HG02642 (cell line): ENCODE data around the gene CTSH.

Experiments used
- ATAC-seq: cut with Tn5 transposase; IDR thresholded peaks from one replicate; pipeline ENCODE4 v1.9.1; 2021; ENCODE audit warnings: mild to moderate bottlenecking; ENCODE audit not compliant: unreplicated experiment, poor library complexity

The CTSH gene

GRCh38 chr15:78978601-78979179, 33.8 kb upstream of the CTSH start:
- no peak for ATAC-seq

GRCh38 chr15:78977591-78978347, 32.9 kb upstream of the CTSH start:
- peak; percentile 22 for ATAC-seq

GRCh38 chr15:78977091-78977571, 32.3 kb upstream of the CTSH start:
- ATAC-seq, result peak; percentile 62

GRCh38 chr15:78976691-78977090, 31.8 kb upstream of the CTSH start:
- ATAC-seq, result peak; percentile 20

GRCh38 chr15:78974272-78974918, 29.5 kb upstream of the CTSH start:
- no peak for ATAC-seq

GRCh38 chr15:78969687-78970349, 25.0 kb upstream of the CTSH start:
- no peak for ATAC-seq

- no peak for ATAC-seq
Observed at GRCh38 chr15:78968539-78969271, 23.9 kb upstream of the CTSH start.

- no peak for ATAC-seq
Observed at GRCh38 chr15:78968114-78968513, 23.3 kb upstream of the CTSH start.

- ATAC-seq, result no peak
Observed at GRCh38 chr15:78960308-78960707, 15.5 kb upstream of the CTSH start.

GRCh38 chr15:78959360-78959759, 14.5 kb upstream of the CTSH start:
- ATAC-seq, result no peak

GRCh38 chr15:78957416-78958093, 12.7 kb upstream of the CTSH start:
- ATAC-seq, result no peak

GRCh38 chr15:78956937-78957336, 12.1 kb upstream of the CTSH start:
- ATAC-seq, result no peak

GRCh38 chr15:78955355-78955754, 10.5 kb upstream of the CTSH start:
- ATAC-seq, result no peak

GRCh38 chr15:78951841-78952238, 7.0 kb upstream of the CTSH start:
- ATAC-seq, result no peak

- ATAC-seq, result no peak
Observed at GRCh38 chr15:78950902-78951840, 6.3 kb upstream of the CTSH start.

GRCh38 chr15:78950343-78950742, 5.5 kb upstream of the CTSH start:
- ATAC-seq, result no peak

- no peak for ATAC-seq
Observed at GRCh38 chr15:78949461-78949860, 4.6 kb upstream of the CTSH start.

- no peak for ATAC-seq
Observed at GRCh38 chr15:78947506-78947905, 2.7 kb upstream of the CTSH start.

- no peak for ATAC-seq
Observed at GRCh38 chr15:78946493-78946892, 1.6 kb upstream of the CTSH start.
